GM12878 (cell line): Measurements from ENCODE around the gene HSP90AA1.

ENCODE experiments used
- CTCF ChIP-seq, 3 experiments: IDR thresholded peaks in 2 of 3; conservative IDR thresholded peaks in 1 of 3; 2 replicates each; pipeline ENCODE4 v1.5.1; 2011; ENCODE audit warnings: low read depth in 3 of 3, low read length in 3 of 3, mild to moderate bottlenecking in 3 of 3, control low read depth in 2 of 3, moderate library complexity in 2 of 3, inconsistent platforms in 1 of 3, mixed read lengths in 1 of 3; ENCODE audit not compliant: control insufficient read depth in 2 of 3, insufficient read depth in 1 of 3; ENCODE audit errors: extremely low read depth in 1 of 3
- SPI1 ChIP-seq: IDR thresholded peaks from 2 replicates; pipeline ENCODE4 v1.6.1; 2011; ENCODE audit warnings: low read depth, mild to moderate bottlenecking, low read length, moderate library complexity, borderline replicate concordance; ENCODE audit not compliant: insufficient read depth
- TCF12 ChIP-seq: IDR thresholded peaks from 2 replicates; pipeline ENCODE4 v1.6.1; 2011; ENCODE audit warnings: low read depth, mild to moderate bottlenecking, low read length
- ZZZ3 ChIP-seq: IDR thresholded peaks from 2 replicates; pipeline ENCODE4 v1.6.1; 2011; ENCODE audit warnings: low read depth; ENCODE audit not compliant: control insufficient read depth, insufficient read length

- TF ChIP-seq ZZZ3: no peak
- no peak for TF ChIP-seq CTCF (IDR thresholded peaks at IDR 0.05 in 2 of 3, conservative IDR thresholded peaks at IDR 0.05 in 1 of 3; ENCODE audit: control insufficient read depth in 2 of 3, extremely low read depth in 1 of 3, insufficient read depth in 1 of 3, low read depth in 3 of 3, low read length in 3 of 3)
- no peak for TF ChIP-seq SPI1
- no peak for TF ChIP-seq TCF12
Measured at GRCh38 chr14:102040153-102040552, 46.7 kb downstream of the HSP90AA1 start.
